Neutrophil (primary cell): ENCODE measurements around the gene ABTB2.

ENCODE experiments used
- H3K27ac ChIP-seq: fragments of 200-600 bp; sonication (generic); 2 replicates; pipeline ENCODE4 v1.5.1; 2016; ENCODE audit warnings: mild to moderate bottlenecking, moderate library complexity
- H3K27me3 ChIP-seq: fragments of 200-600 bp; sonication (generic); 2 replicates; pipeline ENCODE4 v1.6.0; 2016; ENCODE audit warnings: mild to moderate bottlenecking
- H3K36me3 ChIP-seq: fragments of 200-600 bp; sonication (generic); 2 replicates; pipeline ENCODE4 v1.5.1; 2017
- H3K4me1 ChIP-seq, 2 experiments: fragments of 200-600 bp in 1 of 2; sonication (generic) in 1 of 2; 1 replicate in 1 of 2; 2 replicates in 1 of 2; pipeline versions ENCODE4 v1.5.1 to v1.6.1; 2013 to 2016; ENCODE audit warnings: low read depth in 1 of 2, low read length in 1 of 2, mild to moderate bottlenecking in 1 of 2, moderate library complexity in 1 of 2; ENCODE audit not compliant: control insufficient read depth in 1 of 2, insufficient read depth in 1 of 2
- H3K4me3 ChIP-seq, 2 experiments: fragments of 200-600 bp in 1 of 2; sonication (generic) in 1 of 2; 1 replicate in 1 of 2; 2 replicates in 1 of 2; pipeline ENCODE4 v1.5.1; 2013 to 2016; ENCODE audit warnings: low read depth in 1 of 2, low read length in 1 of 2, mild to moderate bottlenecking in 1 of 2, moderate library complexity in 1 of 2
- H3K9me3 ChIP-seq: fragments of 200-600 bp; sonication (generic); 2 replicates; pipeline ENCODE4 v1.5.1; 2016
- TF ChIP-seq, protein P1 (sequence below): fragments of 200-600 bp; sonication (generic); IDR thresholded peaks from 2 replicates; pipeline ENCODE4 v1.5.1; 2016; ENCODE audit warnings: antibody characterized with exemption

Gene ABTB2

DNA sequence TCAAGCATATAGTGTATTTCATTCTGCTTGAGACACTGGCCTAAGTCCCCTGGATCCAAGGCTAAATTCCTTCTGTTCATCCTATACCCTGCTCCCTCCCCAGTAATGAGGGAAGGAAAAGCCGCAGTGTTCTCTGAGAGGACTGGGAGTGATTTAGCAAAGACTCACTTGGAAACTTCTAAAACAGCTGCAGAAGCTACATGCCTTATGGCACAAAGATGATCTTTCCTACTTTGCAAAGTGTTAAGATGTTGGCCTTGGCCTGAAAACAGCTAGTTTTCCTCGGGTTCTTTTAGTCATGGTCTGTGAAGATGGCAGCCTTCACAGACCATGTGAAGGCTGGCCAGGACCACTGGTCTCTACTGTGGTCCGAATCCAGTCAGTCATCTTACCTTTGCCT is 65.7 kb downstream of the ABTB2 start:
- Histone ChIP-seq H3K27ac (no peak overlapping the region), H3K9me3 (no peaks in the 10 kb centered on the region), H3K4me1 (no peaks in the 10 kb centered on the region), H3K27me3 (no peaks in the 10 kb centered on the region), H3K36me3 (no peaks in the 10 kb centered on the region), H3K4me3 (no peak overlapping the region)
- TF ChIP-seq, protein P1, sequence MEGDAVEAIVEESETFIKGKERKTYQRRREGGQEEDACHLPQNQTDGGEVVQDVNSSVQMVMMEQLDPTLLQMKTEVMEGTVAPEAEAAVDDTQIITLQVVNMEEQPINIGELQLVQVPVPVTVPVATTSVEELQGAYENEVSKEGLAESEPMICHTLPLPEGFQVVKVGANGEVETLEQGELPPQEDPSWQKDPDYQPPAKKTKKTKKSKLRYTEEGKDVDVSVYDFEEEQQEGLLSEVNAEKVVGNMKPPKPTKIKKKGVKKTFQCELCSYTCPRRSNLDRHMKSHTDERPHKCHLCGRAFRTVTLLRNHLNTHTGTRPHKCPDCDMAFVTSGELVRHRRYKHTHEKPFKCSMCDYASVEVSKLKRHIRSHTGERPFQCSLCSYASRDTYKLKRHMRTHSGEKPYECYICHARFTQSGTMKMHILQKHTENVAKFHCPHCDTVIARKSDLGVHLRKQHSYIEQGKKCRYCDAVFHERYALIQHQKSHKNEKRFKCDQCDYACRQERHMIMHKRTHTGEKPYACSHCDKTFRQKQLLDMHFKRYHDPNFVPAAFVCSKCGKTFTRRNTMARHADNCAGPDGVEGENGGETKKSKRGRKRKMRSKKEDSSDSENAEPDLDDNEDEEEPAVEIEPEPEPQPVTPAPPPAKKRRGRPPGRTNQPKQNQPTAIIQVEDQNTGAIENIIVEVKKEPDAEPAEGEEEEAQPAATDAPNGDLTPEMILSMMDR = no peak

DNA sequence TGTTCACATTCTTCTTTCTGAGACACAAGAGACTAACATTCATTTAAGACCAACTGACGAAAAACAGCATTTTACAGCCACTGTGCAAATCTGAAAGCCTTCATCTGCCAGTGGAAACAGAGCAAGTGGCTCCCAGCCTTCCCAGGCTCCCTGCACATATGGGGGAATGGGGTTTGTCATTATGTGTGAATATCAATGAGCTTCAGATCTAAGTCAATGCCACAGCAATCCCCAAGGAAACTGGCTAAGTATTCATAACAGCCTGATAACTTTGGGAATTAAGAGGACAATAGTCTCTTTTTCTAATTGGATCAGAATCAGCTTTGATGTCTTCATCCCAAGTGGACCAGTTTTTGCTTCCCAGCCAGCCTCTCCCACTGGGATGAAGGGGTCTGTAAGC is 66.9 kb downstream of the ABTB2 start:
- no peak overlapping the region for H3K4me3 ChIP-seq
- H3K9me3 ChIP-seq = no peaks in the 10 kb centered on the region
- no peaks in the 10 kb centered on the region for H3K27me3 ChIP-seq
- TF ChIP-seq, protein P1 = no peak
- H3K36me3 ChIP-seq = no peaks in the 10 kb centered on the region
- no peaks in the 10 kb centered on the region for H3K4me1 ChIP-seq
- no peak overlapping the region for H3K27ac ChIP-seq

DNA sequence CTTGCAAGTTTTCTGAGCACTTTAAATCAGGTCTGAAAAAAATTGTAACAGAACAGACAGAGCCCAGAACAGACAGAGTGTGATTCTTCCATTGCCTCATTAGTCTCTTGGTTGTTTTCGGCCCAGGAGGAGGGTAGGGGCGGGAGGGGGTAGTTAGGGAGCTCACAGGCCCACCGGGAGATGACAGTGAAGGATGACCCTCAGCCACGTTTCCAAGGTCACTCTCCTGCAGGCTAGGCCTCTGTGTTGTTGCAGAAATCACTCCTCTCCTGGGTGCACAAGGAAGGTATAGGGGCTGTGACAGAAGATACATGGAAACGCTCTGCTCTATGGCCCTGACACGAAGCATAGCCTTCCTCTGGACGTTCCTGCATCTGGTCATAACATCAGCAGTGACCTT is 69.3 kb downstream of the ABTB2 start:
- no peaks in the 10 kb centered on the region for H3K27me3 ChIP-seq
- no peak overlapping the region for H3K4me3 ChIP-seq
- H3K27ac ChIP-seq = no peak overlapping the region
- H3K9me3 ChIP-seq = no peaks in the 10 kb centered on the region
- H3K36me3 ChIP-seq = no peaks in the 10 kb centered on the region
- H3K4me1 ChIP-seq = no peaks in the 10 kb centered on the region
- TF ChIP-seq, protein P1 = no peak

DNA sequence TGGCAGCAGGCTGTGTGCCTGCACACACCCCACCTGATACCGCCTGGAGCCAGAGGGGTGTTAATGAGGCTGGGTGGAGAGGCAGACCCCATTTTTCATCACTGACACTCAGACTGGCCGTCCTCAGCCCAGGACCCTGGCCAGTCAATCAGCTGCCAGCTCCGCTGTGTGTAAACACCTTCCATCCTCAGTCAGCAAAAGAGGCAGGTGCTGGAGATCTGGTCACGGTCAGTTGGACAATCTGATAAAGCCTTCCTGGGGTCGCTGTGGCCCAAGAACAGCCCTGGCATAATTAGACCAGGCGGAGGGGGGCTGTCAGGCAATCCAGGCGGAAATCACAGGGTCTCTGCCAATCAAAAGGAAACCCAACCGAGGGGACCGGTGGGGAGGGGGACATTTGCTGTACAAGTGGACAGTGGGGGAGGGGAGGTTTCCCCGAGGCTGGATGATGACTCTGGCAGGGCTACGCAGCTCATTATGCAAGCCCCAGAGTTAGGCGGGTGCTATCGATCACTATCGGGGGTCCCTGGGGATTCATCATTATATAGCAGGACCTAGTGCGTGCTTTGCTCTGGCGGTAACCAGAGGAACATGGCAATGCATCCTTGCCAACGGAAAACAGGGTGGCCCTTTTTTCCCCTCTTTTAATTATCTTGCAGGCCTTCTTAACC is 72.9 kb downstream of the ABTB2 start:
- Histone ChIP-seq H3K9me3 (no peaks in the 10 kb centered on the region), H3K4me3 (no peak overlapping the region), H3K27me3 (no peaks in the 10 kb centered on the region), H3K27ac (no peak overlapping the region), H3K4me1 (no peaks in the 10 kb centered on the region), H3K36me3 (no peaks in the 10 kb centered on the region)
- TF ChIP-seq, protein P1 = no peak

DNA sequence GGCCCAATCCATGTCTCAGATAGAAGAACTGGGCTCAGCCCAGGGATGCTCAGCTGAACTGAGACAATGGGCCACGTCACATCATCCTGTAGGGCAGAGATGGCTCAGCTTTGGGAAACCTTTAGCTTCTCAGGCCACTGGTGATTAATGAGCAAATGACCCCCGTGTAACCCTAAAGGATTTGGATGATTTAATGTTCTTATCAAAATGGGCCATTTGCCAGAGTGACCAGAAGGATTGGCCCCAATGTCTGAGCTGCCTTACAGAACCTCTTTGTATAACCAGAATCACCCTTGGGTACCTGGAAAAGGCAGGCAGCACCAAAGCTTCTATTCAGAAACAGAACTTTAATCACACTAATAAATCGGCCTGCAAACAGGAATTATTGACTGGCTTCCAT is 73.7 kb downstream of the ABTB2 start:
- TF ChIP-seq, protein P1 = no peak
- Histone ChIP-seq H3K36me3 (no peaks in the 10 kb centered on the region), H3K27ac (no peak overlapping the region), H3K9me3 (no peaks in the 10 kb centered on the region), H3K4me1 (no peaks in the 10 kb centered on the region), H3K27me3 (no peaks in the 10 kb centered on the region), H3K4me3 (no peak overlapping the region)
